ENCODE data around the gene OR8K1. TPM values are rescaled to one million over a fixed set of nuclear protein-coding genes. Genes with fewer than 3 reads are reported as not detected.

OR8K1 gene
- total and polyA plus RNA-seq, 12 donors, result not detected

DNA sequence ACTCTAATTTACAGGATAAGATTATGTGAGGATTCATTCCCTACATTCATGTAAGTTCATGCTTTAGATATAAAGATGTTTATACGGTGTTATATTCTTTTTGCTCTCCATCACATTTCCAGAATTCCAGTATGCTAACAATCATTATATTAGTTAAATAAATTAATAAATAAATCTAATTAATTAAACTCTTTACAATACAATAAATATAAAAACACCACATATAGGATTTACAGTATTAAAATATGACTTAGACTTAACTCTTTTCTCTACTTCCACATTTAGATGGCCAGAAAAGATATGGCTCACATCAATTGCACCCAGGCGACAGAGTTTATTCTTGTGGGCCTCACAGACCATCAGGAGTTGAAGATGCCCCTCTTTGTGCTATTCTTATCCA is 29.5 kb downstream of the OR8K1 start, which contains the start of gene OR8U1:
OR8U1 (plus strand) TSS at position 301 of the 400 bp plus-strand sequence; CDS start at position 301, 0 bp downstream.
- no peaks in the 10 kb centered on the region for H3K9me3 ChIP-seq (replicated peaks in 1 of 3)
- DNase-seq, result no peak
- H3K36me3 ChIP-seq (replicated peaks in 1 of 2), result no peaks in the 10 kb centered on the region
- intact Hi-C loops (cut with DNase I), result no loop called here
- no peak for TF ChIP-seq POLR2A (IDR thresholded peaks at IDR 0.05)
- TF ChIP-seq, protein P1, sequence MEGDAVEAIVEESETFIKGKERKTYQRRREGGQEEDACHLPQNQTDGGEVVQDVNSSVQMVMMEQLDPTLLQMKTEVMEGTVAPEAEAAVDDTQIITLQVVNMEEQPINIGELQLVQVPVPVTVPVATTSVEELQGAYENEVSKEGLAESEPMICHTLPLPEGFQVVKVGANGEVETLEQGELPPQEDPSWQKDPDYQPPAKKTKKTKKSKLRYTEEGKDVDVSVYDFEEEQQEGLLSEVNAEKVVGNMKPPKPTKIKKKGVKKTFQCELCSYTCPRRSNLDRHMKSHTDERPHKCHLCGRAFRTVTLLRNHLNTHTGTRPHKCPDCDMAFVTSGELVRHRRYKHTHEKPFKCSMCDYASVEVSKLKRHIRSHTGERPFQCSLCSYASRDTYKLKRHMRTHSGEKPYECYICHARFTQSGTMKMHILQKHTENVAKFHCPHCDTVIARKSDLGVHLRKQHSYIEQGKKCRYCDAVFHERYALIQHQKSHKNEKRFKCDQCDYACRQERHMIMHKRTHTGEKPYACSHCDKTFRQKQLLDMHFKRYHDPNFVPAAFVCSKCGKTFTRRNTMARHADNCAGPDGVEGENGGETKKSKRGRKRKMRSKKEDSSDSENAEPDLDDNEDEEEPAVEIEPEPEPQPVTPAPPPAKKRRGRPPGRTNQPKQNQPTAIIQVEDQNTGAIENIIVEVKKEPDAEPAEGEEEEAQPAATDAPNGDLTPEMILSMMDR (IDR thresholded peaks at IDR 0.05), result no peak
- H3K4me1 ChIP-seq (replicated peaks in 1 of 2), result no peaks in the 10 kb centered on the region
- no peak within 1 kb of the TSS for H3K27ac ChIP-seq
- no peaks in the 10 kb centered on the region for H3K27me3 ChIP-seq
- 57 to 77% (median 66%) methylated on average over 2 of the region's 2 CpGs for WGBS, 4 donors
- H3K4me3 ChIP-seq, result no peak within 1 kb of the TSS

DNA sequence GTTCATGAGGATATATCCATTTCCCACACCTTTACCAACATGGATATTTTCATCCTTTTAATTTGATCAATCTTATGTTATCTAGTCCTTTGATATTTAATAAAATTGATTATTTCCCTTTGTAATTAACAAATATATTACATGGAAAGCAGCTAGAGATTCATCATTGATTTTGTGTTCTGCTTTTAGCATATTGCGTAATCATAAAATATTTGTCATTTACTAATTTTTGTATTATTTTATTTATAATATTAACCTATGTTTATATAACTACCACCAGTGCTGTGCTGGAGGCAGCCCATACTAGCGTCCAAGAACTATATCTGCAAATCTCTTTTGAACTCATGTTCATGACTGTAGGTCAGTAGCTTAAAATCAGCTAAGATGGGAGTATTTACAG is 34.3 kb downstream of the OR8K1 start:
- Histone ChIP-seq H3K9me3 (replicated peaks in 1 of 3) (no peaks in the 10 kb centered on the region), H3K27ac (no peak overlapping the region), H3K27me3 (no peaks in the 10 kb centered on the region), H3K36me3 (replicated peaks in 1 of 2) (no peaks in the 10 kb centered on the region), H3K4me3 (no peak overlapping the region), H3K4me1 (replicated peaks in 1 of 2) (no peaks in the 10 kb centered on the region)
- no peak for DNase-seq
- TF ChIP-seq, protein P1 (IDR thresholded peaks at IDR 0.05), result no peak
- TF ChIP-seq POLR2A (IDR thresholded peaks at IDR 0.05), result no peak
- intact Hi-C loops (cut with DNase I), result no loop called here
- WGBS, 4 donors, result 74 to 85% (median 77%) methylated on average over 2 of the region's 2 CpGs

DNA sequence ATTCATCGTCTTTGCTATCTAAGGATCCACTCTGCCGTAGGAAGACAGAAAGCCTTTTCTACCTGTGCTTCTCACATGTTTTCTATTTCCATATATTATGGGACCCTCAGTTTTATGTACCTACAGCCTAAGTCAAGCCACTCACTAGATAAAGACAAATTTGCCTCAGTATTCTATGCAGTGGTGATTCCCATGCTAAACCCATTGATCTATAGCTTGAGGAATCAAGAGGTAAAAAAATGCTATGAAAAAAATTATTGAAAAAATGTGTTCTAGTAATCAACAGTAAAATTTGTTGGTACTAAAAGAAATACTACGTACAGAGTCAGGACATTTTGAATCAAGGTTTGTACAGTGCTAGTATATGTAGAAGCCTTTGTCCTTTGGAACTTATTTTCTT is 48.5 kb downstream of the OR8K1 start:
- Histone ChIP-seq H3K27ac (no peak overlapping the region), H3K4me1 (replicated peaks in 1 of 2) (no peaks in the 10 kb centered on the region), H3K36me3 (replicated peaks in 1 of 2) (no peaks in the 10 kb centered on the region), H3K9me3 (replicated peaks in 1 of 3) (no peaks in the 10 kb centered on the region), H3K4me3 (no peak overlapping the region), H3K27me3 (no peaks in the 10 kb centered on the region)
- TF ChIP-seq POLR2A (IDR thresholded peaks at IDR 0.05), result no peak
- TF ChIP-seq, protein P1 (IDR thresholded peaks at IDR 0.05), result no peak
- no peak for DNase-seq
- intact Hi-C loops (cut with DNase I), result no loop called here
- WGBS, 4 donors, result 73 to 84% (median 81%) methylated on average over 3 of the region's 3 CpGs

DNA sequence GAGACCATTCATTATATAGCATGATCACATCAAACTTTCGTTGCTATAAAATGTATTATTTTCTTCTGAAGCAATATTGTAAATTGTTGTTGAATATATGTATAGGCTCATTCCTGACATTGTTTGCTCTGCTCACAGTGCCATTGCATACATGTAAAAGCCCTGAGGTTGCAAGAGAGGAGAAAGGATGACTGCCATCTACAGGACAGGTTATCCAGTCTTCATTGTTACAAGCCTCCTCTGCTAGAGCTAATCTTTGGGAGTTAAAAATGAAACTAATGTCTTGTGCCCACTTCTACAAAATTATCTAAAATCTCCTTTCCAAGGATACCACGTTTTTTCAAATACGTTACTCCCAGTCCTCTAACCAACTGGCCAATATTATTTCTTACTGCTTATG is 50.2 kb downstream of the OR8K1 start:
- H3K4me3 ChIP-seq, result no peak overlapping the region
- no peak for TF ChIP-seq POLR2A (IDR thresholded peaks at IDR 0.05)
- TF ChIP-seq, protein P1 (IDR thresholded peaks at IDR 0.05), result no peak
- H3K27ac ChIP-seq, result no peak overlapping the region
- H3K27me3 ChIP-seq, result no peaks in the 10 kb centered on the region
- intact Hi-C loops (cut with DNase I), result no loop called here
- DNase-seq, result no peak
- WGBS, 4 donors, result 48 to 56% (median 55%) methylated on average over 3 of the region's 3 CpGs
- no peaks in the 10 kb centered on the region for H3K4me1 ChIP-seq (replicated peaks in 1 of 2)
- H3K9me3 ChIP-seq (replicated peaks in 1 of 3), result no peaks in the 10 kb centered on the region
- H3K36me3 ChIP-seq (replicated peaks in 1 of 2), result no peaks in the 10 kb centered on the region

Other genes with a start within 250 kb of the OR8K1 start
- gene OR8H2, start 242.4 kb upstream of the OR8K1 start, total RNA-seq, result not detected
- not detected for gene OR8H2, start 242.4 kb upstream of the OR8K1 start, polyA plus RNA-seq
- gene OR8H3, start 223.7 kb upstream of the OR8K1 start, total RNA-seq, result not detected
- gene OR8H3, start 223.7 kb upstream of the OR8K1 start, polyA plus RNA-seq, result not detected
- not detected for gene OR8J3, start 205.8 kb upstream of the OR8K1 start, total RNA-seq
- gene OR8J3, start 205.8 kb upstream of the OR8K1 start, polyA plus RNA-seq, result not detected
- gene OR8K5, start 185.7 kb upstream of the OR8K1 start, total RNA-seq, result not detected
- gene OR8K5, start 185.7 kb upstream of the OR8K1 start, polyA plus RNA-seq, result not detected
- gene OR5J2, start 169.4 kb upstream of the OR8K1 start, total RNA-seq, result not detected
- not detected for gene OR5J2, start 169.4 kb upstream of the OR8K1 start, polyA plus RNA-seq
- not detected for gene OR5T2, start 111.8 kb upstream of the OR8K1 start, total RNA-seq
- not detected for gene OR5T2, start 111.8 kb upstream of the OR8K1 start, polyA plus RNA-seq
- gene OR5T3, start 93.8 kb upstream of the OR8K1 start, total RNA-seq, result not detected
- gene OR5T3, start 93.8 kb upstream of the OR8K1 start, polyA plus RNA-seq, result not detected
- not detected for gene OR5T1, start 71.9 kb upstream of the OR8K1 start, total RNA-seq
- not detected for gene OR5T1, start 71.9 kb upstream of the OR8K1 start, polyA plus RNA-seq
- not detected for gene OR8H1, start 53.8 kb upstream of the OR8K1 start, total RNA-seq
- not detected for gene OR8H1, start 53.8 kb upstream of the OR8K1 start, polyA plus RNA-seq
- not detected for gene OR8K3, start 30.9 kb upstream of the OR8K1 start, total RNA-seq
- gene OR8K3, start 30.9 kb upstream of the OR8K1 start, polyA plus RNA-seq, result not detected
- not detected for gene OR8J1, start 8.3 kb downstream of the OR8K1 start, total RNA-seq
- not detected for gene OR8J1, start 8.3 kb downstream of the OR8K1 start, polyA plus RNA-seq
- gene OR8U1, start 29.6 kb downstream of the OR8K1 start, total RNA-seq, result not detected
- not detected for gene OR8U1, start 29.6 kb downstream of the OR8K1 start, polyA plus RNA-seq
- not detected for gene OR5AL1, start 66.7 kb downstream of the OR8K1 start, total RNA-seq
- gene OR5AL1, start 66.7 kb downstream of the OR8K1 start, polyA plus RNA-seq, result not detected
- not detected for gene OR5M3, start 127.3 kb downstream of the OR8K1 start, total RNA-seq
- not detected for gene OR5M3, start 127.3 kb downstream of the OR8K1 start, polyA plus RNA-seq
- gene OR5M8, start 145.3 kb downstream of the OR8K1 start, total RNA-seq, result not detected
- not detected for gene OR5M8, start 145.3 kb downstream of the OR8K1 start, polyA plus RNA-seq
- not detected for gene OR5M11, start 197.2 kb downstream of the OR8K1 start, total RNA-seq
- not detected for gene OR5M11, start 197.2 kb downstream of the OR8K1 start, polyA plus RNA-seq
- gene OR5M10, start 231.7 kb downstream of the OR8K1 start, total RNA-seq, result not detected
- not detected for gene OR5M10, start 231.7 kb downstream of the OR8K1 start, polyA plus RNA-seq